Measurements from ENCODE around the gene TAF13.
"Not testable (repeated sequence)": the region's sequence is repeated elsewhere in the genome, so short reads cannot be mapped to it uniquely, and the experiment has no call there.

TAF13 gene

GRCh38 chr1:109091078-109091838, 15.5 kb upstream of the TAF13 start:
- peak; percentile 38 for DNase-seq

- peak; percentile 89 for DNase-seq
These were observed 14.6 kb upstream of the TAF13 start, which contains the start of gene TMEM167B for GRCh38 chr1:109090196-109091077. TSS of gene TMEM167B (plus strand) at chr1:109090764. CDS start at chr1:109090873, 109 bp downstream.

- no peak for DNase-seq
These were observed 13.6 kb upstream of the TAF13 start for GRCh38 chr1:109089242-109090015.

GRCh38 chr1:109084563-109085517, 9.0 kb upstream of the TAF13 start:
- no peak for DNase-seq

- no peak for DNase-seq
These were observed 8.1 kb upstream of the TAF13 start for GRCh38 chr1:109083923-109084322.

- no peak for DNase-seq
These were observed 7.7 kb upstream of the TAF13 start for GRCh38 chr1:109083501-109083900.

- DNase-seq: no peak
These were observed 4.8 kb upstream of the TAF13 start for GRCh38 chr1:109080441-109081082.

- no peak for DNase-seq
These were observed 3.4 kb upstream of the TAF13 start for GRCh38 chr1:109079240-109079622.

GRCh38 chr1:109078317-109078716, 2.5 kb upstream of the TAF13 start:
- peak; percentile 71 for DNase-seq

- DNase-seq: no peak
These were observed 6.5 kb downstream of the TAF13 start for GRCh38 chr1:109069294-109069693.

GRCh38 chr1:109067883-109068282, 7.9 kb downstream of the TAF13 start:
- DNase-seq: no peak

GRCh38 chr1:109065137-109065536, 10.7 kb downstream of the TAF13 start:
- no peak for DNase-seq

- no peak for DNase-seq
These were observed 14.6 kb downstream of the TAF13 start for GRCh38 chr1:109061183-109061582.

GRCh38 chr1:109060707-109061106, 15.1 kb downstream of the TAF13 start:
- DNase-seq: no peak

GRCh38 chr1:109059026-109059425, 16.8 kb downstream of the TAF13 start:
- DNase-seq: no peak

GRCh38 chr1:109056064-109056463, 19.7 kb downstream of the TAF13 start:
- no peak for DNase-seq

- DNase-seq: not testable (repeated sequence)
These were observed 23.7 kb downstream of the TAF13 start for GRCh38 chr1:109052145-109052544.

GRCh38 chr1:109050228-109050995, 25.4 kb downstream of the TAF13 start:
- no peak for DNase-seq

GRCh38 chr1:109048335-109048734, 27.5 kb downstream of the TAF13 start:
- no peak for DNase-seq

- no peak for DNase-seq
These were observed 28.5 kb downstream of the TAF13 start for GRCh38 chr1:109047339-109047738.

- no peak for DNase-seq
These were observed 29.1 kb downstream of the TAF13 start for GRCh38 chr1:109046671-109047070.

Measured in RPMI8226 (cell line).